ENCODE data around the gene AGPS. TPM values are rescaled to one million over a fixed set of nuclear protein-coding genes. Genes with fewer than 3 reads are reported as not detected.
"Not testable (repeated sequence)": the region's sequence is repeated elsewhere in the genome, so short reads cannot be mapped to it uniquely, and the experiment has no call there.

The AGPS gene
- polyA plus RNA-seq, 2 of the 4 experiments (the other 2 are of a cell fraction), result 49.8 to 62.1 TPM

DNA sequence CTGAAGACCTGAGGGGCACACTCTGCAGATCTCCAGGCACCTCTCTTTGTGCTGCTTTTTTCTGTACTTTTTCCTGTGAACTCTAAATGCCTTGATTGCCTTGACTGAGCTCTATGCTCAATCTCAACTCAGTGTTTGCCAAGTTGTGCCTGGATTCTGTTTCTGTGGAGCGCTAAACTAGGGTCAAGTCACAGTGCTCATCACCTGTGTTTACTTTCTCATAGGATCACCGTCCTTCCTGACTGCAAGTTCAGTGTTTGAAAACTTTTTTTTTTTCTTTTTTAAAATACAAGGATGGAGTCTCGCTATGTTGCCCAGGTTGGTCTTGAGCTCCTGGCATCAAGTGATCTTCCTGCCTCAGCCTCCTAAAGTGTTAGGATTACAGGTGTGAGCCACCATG, 62.6 kb downstream of the AGPS start:
- WGBS (ENCODE audit: missing lambda C conversion rate), result 93% methylated on average over 3 of the region's 3 CpGs
- Histone ChIP-seq H3K4me1 (no peaks in the 10 kb centered on the region), H3K27ac (no peak overlapping the region), H3K9me3 (no peaks in the 10 kb centered on the region), H3K4me2 (no peak overlapping the region), H3K4me3 (no peak overlapping the region)
- ATAC-seq (no peak), DNase-seq (ENCODE audit: low read depth in 1 of 2, low spot score in 1 of 2) (no peak), FAIRE-seq (no peak)
- POLR2A ChIA-PET, result no interaction called here
- CTCF ChIA-PET, result interaction anchor here (0.7 to 1.6 kb wide), 3 partner anchors 16 to 121 kb away, joined by 3 to 4 read pairs (median 4); no protein-coding TSS in a partner anchor
- TF ChIP-seq, protein P1, sequence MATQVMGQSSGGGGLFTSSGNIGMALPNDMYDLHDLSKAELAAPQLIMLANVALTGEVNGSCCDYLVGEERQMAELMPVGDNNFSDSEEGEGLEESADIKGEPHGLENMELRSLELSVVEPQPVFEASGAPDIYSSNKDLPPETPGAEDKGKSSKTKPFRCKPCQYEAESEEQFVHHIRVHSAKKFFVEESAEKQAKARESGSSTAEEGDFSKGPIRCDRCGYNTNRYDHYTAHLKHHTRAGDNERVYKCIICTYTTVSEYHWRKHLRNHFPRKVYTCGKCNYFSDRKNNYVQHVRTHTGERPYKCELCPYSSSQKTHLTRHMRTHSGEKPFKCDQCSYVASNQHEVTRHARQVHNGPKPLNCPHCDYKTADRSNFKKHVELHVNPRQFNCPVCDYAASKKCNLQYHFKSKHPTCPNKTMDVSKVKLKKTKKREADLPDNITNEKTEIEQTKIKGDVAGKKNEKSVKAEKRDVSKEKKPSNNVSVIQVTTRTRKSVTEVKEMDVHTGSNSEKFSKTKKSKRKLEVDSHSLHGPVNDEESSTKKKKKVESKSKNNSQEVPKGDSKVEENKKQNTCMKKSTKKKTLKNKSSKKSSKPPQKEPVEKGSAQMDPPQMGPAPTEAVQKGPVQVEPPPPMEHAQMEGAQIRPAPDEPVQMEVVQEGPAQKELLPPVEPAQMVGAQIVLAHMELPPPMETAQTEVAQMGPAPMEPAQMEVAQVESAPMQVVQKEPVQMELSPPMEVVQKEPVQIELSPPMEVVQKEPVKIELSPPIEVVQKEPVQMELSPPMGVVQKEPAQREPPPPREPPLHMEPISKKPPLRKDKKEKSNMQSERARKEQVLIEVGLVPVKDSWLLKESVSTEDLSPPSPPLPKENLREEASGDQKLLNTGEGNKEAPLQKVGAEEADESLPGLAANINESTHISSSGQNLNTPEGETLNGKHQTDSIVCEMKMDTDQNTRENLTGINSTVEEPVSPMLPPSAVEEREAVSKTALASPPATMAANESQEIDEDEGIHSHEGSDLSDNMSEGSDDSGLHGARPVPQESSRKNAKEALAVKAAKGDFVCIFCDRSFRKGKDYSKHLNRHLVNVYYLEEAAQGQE (IDR thresholded peaks at IDR 0.05), result no peak
- TF ChIP-seq ZSCAN20 (CRISPR knock-in tag; IDR thresholded peaks at IDR 0.05), result no peak
- TF ChIP-seq KDM1A (IDR thresholded peaks at IDR 0.05; ENCODE audit: low read depth), result no peak
- TF ChIP-seq POLR2AphosphoS2 (conservative IDR thresholded peaks at IDR 0.05; ENCODE audit: low read length), result no peak
- no peak for TF ChIP-seq SREBF2 (IDR thresholded peaks at IDR 0.05)
- no peak for TF ChIP-seq KDM5A (IDR thresholded peaks at IDR 0.05)
- TF ChIP-seq POLR2A (IDR thresholded peaks at IDR 0.05; ENCODE audit: low read length), result no peak
- no peak for TF ChIP-seq MYC (IDR thresholded peaks at IDR 0.05; ENCODE audit: borderline replicate concordance, low read length)
- TF ChIP-seq CEBPB (IDR thresholded peaks at IDR 0.05), result no peak

DNA sequence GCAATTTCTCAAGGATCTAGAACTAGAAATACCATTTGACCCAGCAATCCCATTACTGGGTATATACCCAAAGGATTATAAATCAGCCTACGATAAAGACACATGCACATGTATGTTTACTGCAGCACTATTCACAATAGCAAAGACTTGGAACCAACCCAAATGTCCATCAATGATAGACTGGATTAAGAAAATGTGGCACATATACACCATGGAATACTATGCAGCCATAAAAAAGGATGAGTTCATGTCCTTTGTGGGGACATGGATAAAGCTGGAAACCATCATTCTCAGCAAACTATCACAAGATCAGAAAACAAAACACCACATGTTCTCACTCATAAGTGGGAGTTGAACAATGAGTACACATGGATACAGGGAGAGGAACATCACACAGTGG, 67.2 kb downstream of the AGPS start:
- H3K4me1 ChIP-seq; CTCF ChIA-PET; H3K4me2 ChIP-seq; DNase-seq (ENCODE audit: low read depth in 1 of 2, low spot score in 1 of 2); FAIRE-seq; ATAC-seq; H3K27ac ChIP-seq; H3K9me3 ChIP-seq; H3K4me3 ChIP-seq; POLR2A ChIA-PET: not testable (repeated sequence)
- 91% methylated on average over 1 of the region's 1 CpG for WGBS (ENCODE audit: missing lambda C conversion rate)

DNA sequence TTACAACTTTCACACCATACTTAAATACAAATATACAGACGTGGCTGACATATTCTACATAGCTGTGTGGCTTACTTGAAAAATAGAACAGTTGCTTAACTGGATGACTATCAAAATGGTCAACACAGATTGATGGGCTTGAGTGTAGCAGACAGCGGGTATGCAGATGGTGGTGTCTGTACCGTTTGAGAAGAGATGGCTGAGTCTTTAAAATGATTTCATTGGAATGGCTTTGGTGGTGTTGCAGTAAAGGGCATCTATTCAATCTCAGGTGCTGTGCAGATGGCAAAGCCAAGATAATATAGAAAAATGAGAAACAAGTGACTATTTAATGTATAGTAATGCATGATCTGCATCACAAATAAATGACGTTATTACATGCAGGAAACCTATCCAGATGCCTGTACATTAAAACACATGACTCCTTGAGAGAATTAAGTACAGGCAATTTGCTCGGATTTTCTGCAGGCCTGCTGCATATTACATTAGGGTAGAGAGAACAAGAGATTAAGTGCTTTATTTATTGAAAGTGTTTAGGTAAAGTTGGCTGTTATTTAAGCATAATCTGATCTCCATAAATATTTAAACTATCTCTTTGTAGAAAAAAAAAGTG, 68.5 kb downstream of the AGPS start:
- Histone ChIP-seq H3K27ac (no peak overlapping the region), H3K4me1 (no peaks in the 10 kb centered on the region), H3K4me2 (no peak overlapping the region), H3K9me3 (no peaks in the 10 kb centered on the region), H3K4me3 (no peak overlapping the region)
- 87% methylated on average over 5 of the region's 5 CpGs for WGBS (ENCODE audit: missing lambda C conversion rate)
- DNase-seq (ENCODE audit: low read depth in 1 of 2, low spot score in 1 of 2) (no peak), FAIRE-seq (no peak), ATAC-seq (no peak)
- CTCF ChIA-PET, result interaction anchor here (1.1 to 1.4 kb wide), 2 partner anchors 197 to 302 kb away, joined by 3 read pairs; no protein-coding TSS in a partner anchor
- TF ChIP-seq MAFK (IDR thresholded peaks at IDR 0.05; ENCODE audit: partially characterized antibody), result no peak
- no peak for TF ChIP-seq JUNB (IDR thresholded peaks at IDR 0.05)
- TF ChIP-seq TP53 (CRISPR knock-in tag; IDR thresholded peaks at IDR 0.05), result no peak
- TF ChIP-seq, protein P2, sequence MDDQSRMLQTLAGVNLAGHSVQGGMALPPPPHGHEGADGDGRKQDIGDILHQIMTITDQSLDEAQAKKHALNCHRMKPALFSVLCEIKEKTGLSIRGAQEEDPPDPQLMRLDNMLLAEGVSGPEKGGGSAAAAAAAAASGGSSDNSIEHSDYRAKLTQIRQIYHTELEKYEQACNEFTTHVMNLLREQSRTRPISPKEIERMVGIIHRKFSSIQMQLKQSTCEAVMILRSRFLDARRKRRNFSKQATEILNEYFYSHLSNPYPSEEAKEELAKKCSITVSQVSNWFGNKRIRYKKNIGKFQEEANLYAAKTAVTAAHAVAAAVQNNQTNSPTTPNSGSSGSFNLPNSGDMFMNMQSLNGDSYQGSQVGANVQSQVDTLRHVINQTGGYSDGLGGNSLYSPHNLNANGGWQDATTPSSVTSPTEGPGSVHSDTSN (IDR thresholded peaks at IDR 0.05), result no peak
- TF ChIP-seq RARB (CRISPR knock-in tag; IDR thresholded peaks at IDR 0.05), result no peak
- no peak for TF ChIP-seq CBX2 (IDR thresholded peaks at IDR 0.05; ENCODE audit: borderline replicate concordance, low read depth)
- TF ChIP-seq ZNF302 (CRISPR knock-in tag; IDR thresholded peaks at IDR 0.05), result no peak
- TF ChIP-seq JUN (IDR thresholded peaks at IDR 0.05), result no peak
- TF ChIP-seq EHMT2 (IDR thresholded peaks at IDR 0.05; ENCODE audit: low read depth), result no peak
- no peak for TF ChIP-seq HDAC2 (IDR thresholded peaks at IDR 0.05)
- TF ChIP-seq CHD4 (IDR thresholded peaks at IDR 0.05; ENCODE audit: borderline replicate concordance), result no peak
- TF ChIP-seq SMC3 (IDR thresholded peaks at IDR 0.05), result no peak
- TF ChIP-seq RNF2 (IDR thresholded peaks at IDR 0.05; ENCODE audit: borderline replicate concordance, low read depth), result no peak
- TF ChIP-seq GATA3 (IDR thresholded peaks at IDR 0.05; ENCODE audit: borderline replicate concordance), result no peak
- TF ChIP-seq HOXB13 (CRISPR knock-in tag; IDR thresholded peaks at IDR 0.05; ENCODE audit: low read depth), result no peak
- TF ChIP-seq, protein P3, sequence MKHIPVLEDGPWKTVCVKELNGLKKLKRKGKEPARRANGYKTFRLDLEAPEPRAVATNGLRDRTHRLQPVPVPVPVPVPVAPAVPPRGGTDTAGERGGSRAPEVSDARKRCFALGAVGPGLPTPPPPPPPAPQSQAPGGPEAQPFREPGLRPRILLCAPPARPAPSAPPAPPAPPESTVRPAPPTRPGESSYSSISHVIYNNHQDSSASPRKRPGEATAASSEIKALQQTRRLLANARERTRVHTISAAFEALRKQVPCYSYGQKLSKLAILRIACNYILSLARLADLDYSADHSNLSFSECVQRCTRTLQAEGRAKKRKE (CRISPR knock-in tag; IDR thresholded peaks at IDR 0.05; ENCODE audit: low read depth), result no peak
- no peak for TF ChIP-seq ZC3H11A (IDR thresholded peaks at IDR 0.05)
- no peak for TF ChIP-seq TFCP2L1 (CRISPR knock-in tag; IDR thresholded peaks at IDR 0.05)
- TF ChIP-seq ZSCAN20 (CRISPR knock-in tag; IDR thresholded peaks at IDR 0.05), result no peak
- TF ChIP-seq POLR2A (IDR thresholded peaks at IDR 0.05; ENCODE audit: low read length), result no peak
- POLR2A ChIA-PET, result no interaction called here
